Measurements from ENCODE around the gene COL11A1.

COL11A1 gene

GRCh38 chr1:102875756-102876155 is 232.6 kb downstream of the COL11A1 start:
- H3K27ac ChIP-seq = no peak overlapping the region
- TF ChIP-seq, protein P1, sequence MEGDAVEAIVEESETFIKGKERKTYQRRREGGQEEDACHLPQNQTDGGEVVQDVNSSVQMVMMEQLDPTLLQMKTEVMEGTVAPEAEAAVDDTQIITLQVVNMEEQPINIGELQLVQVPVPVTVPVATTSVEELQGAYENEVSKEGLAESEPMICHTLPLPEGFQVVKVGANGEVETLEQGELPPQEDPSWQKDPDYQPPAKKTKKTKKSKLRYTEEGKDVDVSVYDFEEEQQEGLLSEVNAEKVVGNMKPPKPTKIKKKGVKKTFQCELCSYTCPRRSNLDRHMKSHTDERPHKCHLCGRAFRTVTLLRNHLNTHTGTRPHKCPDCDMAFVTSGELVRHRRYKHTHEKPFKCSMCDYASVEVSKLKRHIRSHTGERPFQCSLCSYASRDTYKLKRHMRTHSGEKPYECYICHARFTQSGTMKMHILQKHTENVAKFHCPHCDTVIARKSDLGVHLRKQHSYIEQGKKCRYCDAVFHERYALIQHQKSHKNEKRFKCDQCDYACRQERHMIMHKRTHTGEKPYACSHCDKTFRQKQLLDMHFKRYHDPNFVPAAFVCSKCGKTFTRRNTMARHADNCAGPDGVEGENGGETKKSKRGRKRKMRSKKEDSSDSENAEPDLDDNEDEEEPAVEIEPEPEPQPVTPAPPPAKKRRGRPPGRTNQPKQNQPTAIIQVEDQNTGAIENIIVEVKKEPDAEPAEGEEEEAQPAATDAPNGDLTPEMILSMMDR (conservative IDR thresholded peaks at IDR 0.05) = no peak
- no peak for TF ChIP-seq ZFX (IDR thresholded peaks at IDR 0.05)

- no peak for TF ChIP-seq ZFX (IDR thresholded peaks at IDR 0.05)
- TF ChIP-seq, protein P1 (conservative IDR thresholded peaks at IDR 0.05) = no peak
- no peak overlapping the region for H3K27ac ChIP-seq
Measured at GRCh38 chr1:102872526-102872925, 235.8 kb downstream of the COL11A1 start.

GRCh38 chr1:102872097-102872496 is 236.2 kb downstream of the COL11A1 start:
- no peak overlapping the region for H3K27ac ChIP-seq
- TF ChIP-seq, protein P1 (conservative IDR thresholded peaks at IDR 0.05) = 0 out of 2 replicates have a peak, but pooled peaks have one; percentile 11
- TF ChIP-seq ZFX (IDR thresholded peaks at IDR 0.05) = no peak

- H3K27ac ChIP-seq = no peak overlapping the region
- TF ChIP-seq, protein P1 (conservative IDR thresholded peaks at IDR 0.05) = no peak
- no peak for TF ChIP-seq ZFX (IDR thresholded peaks at IDR 0.05)
Measured at GRCh38 chr1:102863704-102864103, 244.6 kb downstream of the COL11A1 start.

- TF ChIP-seq ZFX (IDR thresholded peaks at IDR 0.05) = no peak
- TF ChIP-seq, protein P1 (conservative IDR thresholded peaks at IDR 0.05) = no peak
- no peak overlapping the region for H3K27ac ChIP-seq
Measured at GRCh38 chr1:102861247-102861646, 247.1 kb downstream of the COL11A1 start.

DNA sequence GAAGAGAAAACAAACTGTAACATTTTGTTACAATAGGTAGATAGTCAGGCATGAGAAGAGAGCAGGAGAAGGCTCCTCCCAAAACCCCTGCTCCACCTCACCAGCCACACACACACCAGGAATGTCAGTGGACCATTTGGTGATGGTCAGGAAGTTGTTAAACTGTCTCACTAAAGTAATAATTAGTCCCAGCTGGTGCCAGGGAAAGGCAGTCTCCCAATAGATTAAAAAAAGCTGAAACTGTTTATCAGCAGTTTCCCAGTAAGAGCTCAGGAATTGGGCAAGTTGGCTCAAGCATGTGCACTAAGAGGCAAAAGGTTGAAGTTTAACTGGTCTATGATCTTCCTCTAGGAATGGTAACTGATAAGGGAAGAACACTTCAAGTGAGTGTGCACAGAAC is 249.6 kb downstream of the COL11A1 start:
- no peak for TF ChIP-seq ZFX (IDR thresholded peaks at IDR 0.05)
- TF ChIP-seq, protein P1 (conservative IDR thresholded peaks at IDR 0.05) = no peak
- no peak overlapping the region for H3K27ac ChIP-seq

DNA sequence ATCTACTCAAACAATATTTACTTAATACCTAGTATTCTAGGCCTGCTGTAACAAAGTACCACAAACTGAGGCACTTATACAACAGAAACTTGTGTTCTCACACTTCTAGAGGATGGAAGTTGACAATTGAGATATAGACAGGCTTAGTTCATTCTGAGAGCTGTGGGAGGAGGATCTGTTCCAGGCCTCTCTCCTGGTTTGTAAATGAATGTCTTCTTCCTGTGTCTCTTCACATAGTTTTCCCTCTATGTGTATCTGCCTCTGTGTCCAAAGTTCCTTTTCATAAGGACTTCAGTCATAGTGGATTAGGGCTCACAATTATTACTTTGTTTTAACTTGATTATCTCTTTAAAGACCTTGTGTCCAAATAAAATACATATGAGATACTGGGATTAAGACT is 251.1 kb downstream of the COL11A1 start:
- no peak overlapping the region for H3K27ac ChIP-seq
- TF ChIP-seq, protein P1 (conservative IDR thresholded peaks at IDR 0.05) = no peak
- no peak for TF ChIP-seq ZFX (IDR thresholded peaks at IDR 0.05)
